Measurements from ENCODE around the gene C16orf78. TPM values are rescaled to one million over a fixed set of nuclear protein-coding genes. Genes with fewer than 3 reads are reported as not detected.
A peak's percentile ranks its signal among the peaks of the same experiment; 100 is the strongest.
"Not testable (repeated sequence)": the region's sequence is repeated elsewhere in the genome, so short reads cannot be mapped to it uniquely, and the experiment has no call there.

C16orf78 gene
- total and polyA plus RNA-seq, 8 donors: 0.16 to 0.20 TPM; not detected in 6

GRCh38 chr16:49356728-49357488 is 16.7 kb upstream of the C16orf78 start:
- H3K9me3 ChIP-seq: no peaks in the 10 kb centered on the region
- intact Hi-C loops (cut with DNase I): loop anchor here in 1 of 2 donors (10.0 kb wide), 1 partner anchor 662 kb away; no protein-coding TSS in a partner anchor
- H3K4me1 ChIP-seq: no peaks in the 10 kb centered on the region
- no peak for ATAC-seq
- peak in 1 of 4 donors; percentile 57 for DNase-seq
- H3K27ac ChIP-seq: no peak overlapping the region
- no peak overlapping the region for H3K4me3 ChIP-seq
- TF ChIP-seq, protein P1, sequence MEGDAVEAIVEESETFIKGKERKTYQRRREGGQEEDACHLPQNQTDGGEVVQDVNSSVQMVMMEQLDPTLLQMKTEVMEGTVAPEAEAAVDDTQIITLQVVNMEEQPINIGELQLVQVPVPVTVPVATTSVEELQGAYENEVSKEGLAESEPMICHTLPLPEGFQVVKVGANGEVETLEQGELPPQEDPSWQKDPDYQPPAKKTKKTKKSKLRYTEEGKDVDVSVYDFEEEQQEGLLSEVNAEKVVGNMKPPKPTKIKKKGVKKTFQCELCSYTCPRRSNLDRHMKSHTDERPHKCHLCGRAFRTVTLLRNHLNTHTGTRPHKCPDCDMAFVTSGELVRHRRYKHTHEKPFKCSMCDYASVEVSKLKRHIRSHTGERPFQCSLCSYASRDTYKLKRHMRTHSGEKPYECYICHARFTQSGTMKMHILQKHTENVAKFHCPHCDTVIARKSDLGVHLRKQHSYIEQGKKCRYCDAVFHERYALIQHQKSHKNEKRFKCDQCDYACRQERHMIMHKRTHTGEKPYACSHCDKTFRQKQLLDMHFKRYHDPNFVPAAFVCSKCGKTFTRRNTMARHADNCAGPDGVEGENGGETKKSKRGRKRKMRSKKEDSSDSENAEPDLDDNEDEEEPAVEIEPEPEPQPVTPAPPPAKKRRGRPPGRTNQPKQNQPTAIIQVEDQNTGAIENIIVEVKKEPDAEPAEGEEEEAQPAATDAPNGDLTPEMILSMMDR (IDR thresholded peaks at IDR 0.05): no peak
- H3K27me3 ChIP-seq: peaks cover 0 to 22% of the 10 kb centered on the region in 2 donors
- H3K36me3 ChIP-seq: no peaks in the 10 kb centered on the region

- H3K4me3 ChIP-seq: no peak overlapping the region
- DNase-seq: no peak
- H3K27me3 ChIP-seq: peaks cover 0 to 22% of the 10 kb centered on the region in 2 donors
- ATAC-seq: no peak
- no peak overlapping the region for H3K27ac ChIP-seq
- no peaks in the 10 kb centered on the region for H3K36me3 ChIP-seq
- intact Hi-C loops (cut with DNase I): loop anchor here in 1 of 2 donors (10.0 kb wide), 1 partner anchor 665 kb away; no protein-coding TSS in a partner anchor
- TF ChIP-seq, protein P1 (IDR thresholded peaks at IDR 0.05): no peak
- H3K4me1 ChIP-seq: no peaks in the 10 kb centered on the region
- H3K9me3 ChIP-seq: no peaks in the 10 kb centered on the region
Measured at GRCh38 chr16:49359591-49359990, 14.0 kb upstream of the C16orf78 start.

- H3K27ac ChIP-seq; DNase-seq; H3K9me3 ChIP-seq; H3K36me3 ChIP-seq; intact Hi-C loops (cut with DNase I); ATAC-seq; H3K4me3 ChIP-seq; H3K4me1 ChIP-seq: not testable (repeated sequence)
- peaks cover 0 to 13% of the 10 kb centered on the region in 2 donors for H3K27me3 ChIP-seq
Measured at GRCh38 chr16:49361731-49362130, 11.9 kb upstream of the C16orf78 start.

GRCh38 chr16:49362230-49362629 is 11.4 kb upstream of the C16orf78 start:
- intact Hi-C loops (cut with DNase I): no loop called here
- Histone ChIP-seq H3K27ac (no peak overlapping the region), H3K4me1 (no peaks in the 10 kb centered on the region), H3K4me3 (no peak overlapping the region), H3K36me3 (no peaks in the 10 kb centered on the region), H3K27me3 (peaks cover 0 to 8% of the 10 kb centered on the region in 2 donors), H3K9me3 (no peaks in the 10 kb centered on the region)
- no peak for ATAC-seq
- TF ChIP-seq, protein P1 (IDR thresholded peaks at IDR 0.05): no peak
- DNase-seq: no peak

- TF ChIP-seq, protein P1 (IDR thresholded peaks at IDR 0.05): no peak
- no peak for DNase-seq
- Histone ChIP-seq H3K27ac (no peak overlapping the region), H3K9me3 (no peaks in the 10 kb centered on the region), H3K27me3 (no peaks in the 10 kb centered on the region), H3K4me1 (no peaks in the 10 kb centered on the region), H3K36me3 (no peaks in the 10 kb centered on the region), H3K4me3 (no peak overlapping the region)
- intact Hi-C loops (cut with DNase I): no loop called here
- ATAC-seq: no peak
Measured at GRCh38 chr16:49365711-49366509, 7.7 kb upstream of the C16orf78 start.
